ENCODE measurements around the gene CHI3L2.

The CHI3L2 gene

GRCh38 chr1:111290630-111291029, 63.1 kb downstream of the CHI3L2 start, which contains the start of gene CHIA:
CHIA (plus strand) TSS chr1:111290851; CDS start chr1:111310468, 19,617 bp downstream.
- no peaks in the 10 kb centered on the region for H3K4me1 ChIP-seq (ENCODE audit: insufficient read depth, low read length)
- no peaks in the 10 kb centered on the region for H3K36me3 ChIP-seq (ENCODE audit: insufficient read depth, low read depth, low read length)
- no peaks in the 10 kb centered on the region for H3K27me3 ChIP-seq (ENCODE audit: insufficient read depth, low read length)
- H3K9me3 ChIP-seq (ENCODE audit: insufficient read depth, low read depth, low read length), result no peaks in the 10 kb centered on the region
- no peak within 1 kb of the TSS for H3K27ac ChIP-seq (ENCODE audit: low read length)
- no peak within 1 kb of the TSS for H3K9ac ChIP-seq (ENCODE audit: low read depth, low read length)
- no peak within 1 kb of the TSS for H3K4me3 ChIP-seq (ENCODE audit: low read length)
